Measurements from ENCODE around the gene STYXL2. TPM values are rescaled to one million over a fixed set of nuclear protein-coding genes. Genes with fewer than 3 reads are reported as not detected.

STYXL2 gene
- total and polyA plus RNA-seq, 2 donors (not counting 3 experiments of a cell fraction or from before 2014, with no cell fraction given) = not detected

GRCh38 chr1:167114725-167115124, 20.9 kb downstream of the STYXL2 start:
- H2AFZ ChIP-seq (ENCODE audit: low read depth, low read length) = no peak overlapping the region
- BruUV-seq (replicated peaks) = no TSS peak
- CTCF ChIA-PET = no interaction called here
- no peaks in the 10 kb centered on the region for H3K36me3 ChIP-seq (ENCODE audit: control insufficient read depth in 2 of 2, extremely low read depth in 1 of 2, insufficient read depth in 2 of 2, low read length in 2 of 2)
- no peaks in the 10 kb centered on the region for H3K9me3 ChIP-seq (replicated peaks; ENCODE audit: control insufficient read depth, insufficient read depth, low read length)
- no peaks in the 10 kb centered on the region for H3K79me2 ChIP-seq (ENCODE audit: control insufficient read depth, insufficient read depth, low read length)
- no peak for FAIRE-seq
- no peak overlapping the region for H3K4me2 ChIP-seq (ENCODE audit: insufficient read depth, low read length)
- no peak for DNase-seq (ENCODE audit: low read depth, low spot score)
- no peaks in the 10 kb centered on the region for H4K20me1 ChIP-seq (replicated peaks; ENCODE audit: control insufficient read depth, extremely low read depth, insufficient read depth, low read length)
- POLR2A ChIA-PET = no interaction called here
- H3K27ac ChIP-seq (ENCODE audit: insufficient read depth, low read depth, low read length) = no peak overlapping the region
- H3K9ac ChIP-seq (replicated peaks; ENCODE audit: extremely low read depth, insufficient read depth, low read length) = no peak overlapping the region
- TF ChIP-seq POLR2AphosphoS5 (IDR thresholded peaks at IDR 0.05; ENCODE audit: insufficient read depth, low read depth, low read length) = no peak
- no peak for TF ChIP-seq GATA2 (IDR thresholded peaks at IDR 0.05; ENCODE audit: insufficient read depth, insufficient read length, low read depth, low read length)
- no peak for TF ChIP-seq CTCF (IDR thresholded peaks at IDR 0.05; ENCODE audit: extremely low read depth in 1 of 2, insufficient read depth in 1 of 2, low read depth in 1 of 2, low read length in 2 of 2)
- no peak for TF ChIP-seq POLR2A (IDR thresholded peaks at IDR 0.05; ENCODE audit: low read depth, low read length)
- TF ChIP-seq EZH2 (IDR thresholded peaks at IDR 0.05; ENCODE audit: borderline replicate concordance, low read depth, low read length, severe bottlenecking) = no peak
- no peak for TF ChIP-seq MAX (IDR thresholded peaks at IDR 0.05; ENCODE audit: insufficient read depth, insufficient read length)
- TF ChIP-seq MYC (IDR thresholded peaks at IDR 0.05; ENCODE audit: low read depth, low read length) = no peak
- no peak for TF ChIP-seq JUN (IDR thresholded peaks at IDR 0.05; ENCODE audit: borderline replicate concordance, insufficient read depth, insufficient read length, low read depth)
- no peak for TF ChIP-seq FOS (IDR thresholded peaks at IDR 0.05; ENCODE audit: borderline replicate concordance, insufficient read depth, low read length)
- H3K4me1 ChIP-seq (ENCODE audit: control insufficient read depth, extremely low read depth, insufficient read depth, low read length) = no peaks in the 10 kb centered on the region
- H3K27me3 ChIP-seq (ENCODE audit: control insufficient read depth in 2 of 2, insufficient read depth in 2 of 2, low read length in 2 of 2) = no peaks in the 10 kb centered on the region
- H3K9me1 ChIP-seq (replicated peaks; ENCODE audit: control insufficient read depth, extremely low read depth, insufficient read depth, low read length) = no peaks in the 10 kb centered on the region
- intact Hi-C loops (cut with micrococcal nuclease) (no loop called here), dilution Hi-C loops (cut with MboI; ENCODE audit: extremely low pct_ligation_motif_present, low sequenced_read_pairs) (no loop called here)
- no peak overlapping the region for H3K4me3 ChIP-seq (replicated peaks in 1 of 3; ENCODE audit: insufficient read depth in 1 of 3, low read depth in 1 of 3, low read length in 3 of 3)

Data from endothelial cell of umbilical vein (primary cell).